Activated CD4-positive, alpha-beta T cell treated with anti-CD3 and anti-CD28 coated beads, Interleukin-2, amount 10 ng/mL, durations not matched to agents 7 days and 5 days (primary cell): ENCODE data around the gene CCDC175. TPM values are rescaled to one million over a fixed set of nuclear protein-coding genes. Genes with fewer than 3 reads are reported as not detected.

ENCODE experiments used
- CTCF ChIA-PET: fragments of 350-600 bp; sonication (Branson Sonifier 250); formaldehyde crosslinking; loops from one replicate; lab custom pipeline; 2021; ENCODE audit warnings: antibody characterized with exemption; lab: Charles Lee
- POLR2A ChIA-PET: fragments of 350-600 bp; sonication (Branson Sonifier 250); formaldehyde crosslinking; loops from one replicate; lab custom pipeline; 2021; ENCODE audit warnings: antibody characterized with exemption; lab: Charles Lee
- DNase-seq: peaks from one replicate; pipeline ENCODE4 v3.0.0-alpha.2; 2020
- H3K27ac Mint-ChIP-seq: one replicate; pipeline ENCODE4 v1.8.0; 2021; ENCODE audit warnings: mild to moderate bottlenecking, moderate library complexity, mixed read lengths
- H3K27me3 Mint-ChIP-seq: one replicate; pipeline ENCODE4 v1.8.0; 2021; ENCODE audit warnings: mixed read lengths
- H3K36me3 Mint-ChIP-seq: one replicate; pipeline ENCODE4 v1.8.0; 2021; ENCODE audit warnings: low read depth, mixed read lengths
- H3K4me1 Mint-ChIP-seq: one replicate; pipeline ENCODE4 v1.8.0; 2021; ENCODE audit warnings: mixed read lengths
- H3K4me3 Mint-ChIP-seq: one replicate; pipeline ENCODE4 v1.8.0; 2021; ENCODE audit warnings: mild to moderate bottlenecking, moderate library complexity, mixed read lengths
- H3K9me3 Mint-ChIP-seq: one replicate; pipeline ENCODE4 v1.8.0; 2021; ENCODE audit warnings: mixed read lengths
- total RNA-seq, 2 experiments: library from RNA; stranded (reverse); gene quantifications; one replicate each; pipeline ENCODE4 v1.2.3, GENCODE V29; 2021

CCDC175 gene
- not detected for total RNA-seq

DNA sequence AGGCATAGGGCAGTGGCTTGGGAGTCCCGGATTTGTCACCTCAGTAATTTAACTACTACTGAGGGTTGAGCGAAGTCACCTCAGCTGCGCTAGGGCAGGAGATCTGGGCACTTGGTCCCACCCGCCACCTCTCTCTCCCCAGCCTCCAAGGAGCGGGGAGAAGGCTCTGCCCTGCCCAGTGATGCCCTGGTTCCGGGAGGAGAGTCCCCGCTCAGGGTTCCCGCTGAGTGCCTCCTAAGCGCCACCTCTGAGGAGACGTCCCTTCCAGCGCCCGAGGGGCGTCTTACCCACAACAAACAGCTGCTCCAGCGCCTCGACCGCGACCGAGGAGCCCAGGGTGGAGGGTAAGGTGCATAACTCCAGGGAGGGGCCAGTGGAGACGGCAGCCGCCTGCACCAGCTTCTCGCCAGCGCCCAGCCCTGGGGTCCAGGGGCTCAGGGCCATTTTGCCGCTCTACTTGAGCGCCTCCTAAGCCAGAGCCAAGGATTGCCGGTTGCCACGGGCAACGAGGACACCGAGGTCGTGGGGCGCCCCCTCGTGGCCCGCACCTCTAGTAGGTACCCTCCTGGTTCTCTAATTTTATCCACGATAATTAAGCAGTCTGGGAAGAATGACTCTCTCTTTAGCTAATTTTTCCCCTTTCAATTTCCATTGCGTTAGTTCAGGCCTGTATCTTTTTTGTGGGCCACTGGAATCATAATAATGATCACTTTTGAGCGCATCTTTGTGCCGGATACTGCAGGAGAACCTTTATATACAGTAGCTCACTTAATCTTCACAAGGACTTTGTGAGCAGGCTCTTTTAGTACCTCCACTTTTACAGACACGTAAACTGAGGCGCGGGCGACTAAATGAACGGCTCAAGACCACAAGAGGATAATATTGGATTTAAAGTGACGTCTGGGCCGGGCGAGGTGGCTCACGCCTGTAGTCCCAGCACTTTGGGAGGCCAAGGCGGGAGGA is at the start of gene CCDC175:
Gene CCDC175 (minus strand): TSS at position 481 of the 963 bp plus-strand sequence. CDS start 37 bp downstream, at position 444.
- Mint-ChIP-seq H3K27ac (no peak within 1 kb of the TSS), H3K27me3 (peaks cover 19% of the 10 kb centered on the region), H3K9me3 (no peaks in the 10 kb centered on the region), H3K4me1 (peaks cover 5% of the 10 kb centered on the region), H3K36me3 (no peaks in the 10 kb centered on the region), H3K4me3 (peak within 1 kb of the TSS; percentile 52)
- DNase-seq = peak; percentile 84
- ChIA-PET POLR2A (no interaction called here), CTCF (interaction anchor here (0.7 to 1.6 kb wide), 10 partner anchors 9 to 69 kb away, joined by 3 to 11 read pairs (median 4); no protein-coding TSS in a partner anchor)

- ChIA-PET POLR2A (no interaction called here), CTCF (no interaction called here)
- H3K4me3 Mint-ChIP-seq = no peak overlapping the region
- no peaks in the 10 kb centered on the region for H3K4me1 Mint-ChIP-seq
- H3K36me3 Mint-ChIP-seq = no peaks in the 10 kb centered on the region
- H3K27ac Mint-ChIP-seq = no peak overlapping the region
- no peak for DNase-seq
- H3K9me3 Mint-ChIP-seq = no peaks in the 10 kb centered on the region
- H3K27me3 Mint-ChIP-seq = peaks cover 10% of the 10 kb centered on the region
These were observed 46.0 kb upstream of the CCDC175 start for GRCh38 chr14:59622631-59623030.

DNA sequence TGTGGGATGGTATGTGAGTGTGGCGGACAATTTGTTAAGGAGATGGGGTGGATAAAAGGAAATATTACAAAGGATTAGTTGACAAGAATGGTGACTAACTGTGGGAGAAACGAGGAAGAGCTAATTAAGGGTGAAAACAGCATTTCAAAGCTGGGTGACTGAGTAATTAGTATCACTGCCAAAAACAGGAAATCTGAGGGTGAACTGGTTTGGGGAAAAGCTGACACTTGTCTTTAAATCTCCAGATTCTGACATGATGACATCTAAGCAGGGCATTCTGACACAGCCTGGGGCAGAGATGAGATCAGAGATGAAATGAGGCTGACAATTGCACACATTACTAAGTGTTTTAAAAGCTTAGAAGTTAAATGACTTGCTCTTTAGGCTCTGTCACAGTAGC is 42.4 kb upstream of the CCDC175 start:
- DNase-seq = no peak
- Mint-ChIP-seq H3K4me1 (no peaks in the 10 kb centered on the region), H3K27ac (no peak overlapping the region), H3K4me3 (no peak overlapping the region), H3K36me3 (no peaks in the 10 kb centered on the region), H3K27me3 (peaks cover 7% of the 10 kb centered on the region), H3K9me3 (no peaks in the 10 kb centered on the region)
- CTCF ChIA-PET = no interaction called here
- POLR2A ChIA-PET = no interaction called here

DNA sequence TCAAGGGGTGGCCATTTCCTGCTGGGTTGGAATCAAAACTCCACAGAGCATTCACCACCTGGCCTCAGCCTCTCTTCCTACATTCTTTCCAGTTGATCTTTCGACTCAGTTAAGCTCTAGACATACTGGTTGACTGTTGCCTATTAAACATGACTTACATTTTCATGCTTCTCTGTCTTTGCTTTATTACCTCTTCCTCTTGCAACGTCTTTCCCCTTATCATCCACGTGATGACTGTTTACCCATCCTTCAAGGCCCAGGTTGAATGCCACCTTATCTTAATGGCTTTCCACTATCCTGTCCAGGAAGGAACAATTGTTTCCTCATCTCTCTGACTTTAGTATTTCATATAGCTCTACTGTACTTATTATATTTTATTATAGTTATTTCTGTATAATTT is 24.4 kb upstream of the CCDC175 start:
- Mint-ChIP-seq H3K27me3 (peaks cover 13% of the 10 kb centered on the region), H3K36me3 (no peaks in the 10 kb centered on the region), H3K4me3 (no peak overlapping the region), H3K9me3 (no peaks in the 10 kb centered on the region), H3K27ac (no peak overlapping the region), H3K4me1 (no peaks in the 10 kb centered on the region)
- no peak for DNase-seq
- ChIA-PET POLR2A (no interaction called here), CTCF (interaction anchor here (0.6 kb wide), 1 partner anchor 181 kb away, joined by 3 read pairs; no protein-coding TSS in a partner anchor)

DNA sequence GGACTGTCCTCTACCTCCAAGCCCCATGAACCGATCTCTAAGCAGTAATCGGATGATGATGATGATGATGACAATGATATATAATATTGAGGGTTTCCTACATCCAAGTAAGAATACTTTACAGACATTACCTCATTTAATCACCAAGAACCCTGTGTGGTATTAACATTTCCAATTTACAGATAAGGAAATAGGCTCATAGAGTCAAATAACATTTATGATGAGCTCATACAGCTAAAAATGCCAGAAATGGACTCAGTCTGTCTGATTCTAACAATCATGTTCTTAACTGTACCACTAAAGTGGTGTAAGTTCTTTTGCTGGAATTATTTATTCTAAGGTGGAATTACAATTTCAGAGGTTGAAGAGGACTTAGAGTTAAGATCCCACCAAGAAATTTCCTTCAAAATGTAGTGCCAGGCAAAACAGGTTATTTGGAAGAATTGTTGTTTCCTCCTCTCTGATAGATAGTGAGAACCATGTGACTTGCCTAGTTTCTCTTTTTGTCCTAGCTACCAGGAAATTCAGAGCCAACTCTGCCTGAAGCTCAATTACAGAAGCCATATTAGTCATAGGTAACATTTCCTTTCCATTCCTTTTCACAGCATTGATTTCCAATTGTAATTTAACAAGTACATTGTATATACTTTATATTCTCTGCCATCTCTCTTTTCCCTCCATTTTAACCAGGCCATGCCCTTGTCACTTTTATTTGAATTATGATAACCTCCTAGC is 23.8 kb upstream of the CCDC175 start:
- DNase-seq = no peak
- ChIA-PET POLR2A (no interaction called here), CTCF (interaction anchor here (0.8 kb wide), 1 partner anchor 8 kb away, joined by 3 read pairs; no protein-coding TSS in a partner anchor)
- Mint-ChIP-seq H3K9me3 (no peaks in the 10 kb centered on the region), H3K4me3 (no peak overlapping the region), H3K27me3 (peaks cover 12% of the 10 kb centered on the region), H3K4me1 (no peaks in the 10 kb centered on the region), H3K27ac (no peak overlapping the region), H3K36me3 (no peaks in the 10 kb centered on the region)

GRCh38 chr14:59595071-59595470 is 18.5 kb upstream of the CCDC175 start:
- Mint-ChIP-seq H3K4me3 (no peak overlapping the region), H3K36me3 (no peaks in the 10 kb centered on the region), H3K27ac (no peak overlapping the region), H3K9me3 (peaks cover 5% of the 10 kb centered on the region), H3K4me1 (no peaks in the 10 kb centered on the region), H3K27me3 (peaks cover 9% of the 10 kb centered on the region)
- ChIA-PET POLR2A (no interaction called here), CTCF (no interaction called here)
- no peak for DNase-seq

GRCh38 chr14:59591641-59592370 is 15.2 kb upstream of the CCDC175 start:
- ChIA-PET CTCF (interaction anchor here (1.2 kb wide), 1 partner anchor 8 kb away, joined by 3 read pairs; no protein-coding TSS in a partner anchor), POLR2A (no interaction called here)
- Mint-ChIP-seq H3K4me3 (no peak overlapping the region), H3K9me3 (peaks cover 5% of the 10 kb centered on the region), H3K27me3 (peaks cover 1% of the 10 kb centered on the region), H3K27ac (no peak overlapping the region), H3K36me3 (no peaks in the 10 kb centered on the region), H3K4me1 (peaks cover 4% of the 10 kb centered on the region)
- DNase-seq = no peak

GRCh38 chr14:59588101-59588500 is 11.5 kb upstream of the CCDC175 start:
- CTCF ChIA-PET = no interaction called here

DNA sequence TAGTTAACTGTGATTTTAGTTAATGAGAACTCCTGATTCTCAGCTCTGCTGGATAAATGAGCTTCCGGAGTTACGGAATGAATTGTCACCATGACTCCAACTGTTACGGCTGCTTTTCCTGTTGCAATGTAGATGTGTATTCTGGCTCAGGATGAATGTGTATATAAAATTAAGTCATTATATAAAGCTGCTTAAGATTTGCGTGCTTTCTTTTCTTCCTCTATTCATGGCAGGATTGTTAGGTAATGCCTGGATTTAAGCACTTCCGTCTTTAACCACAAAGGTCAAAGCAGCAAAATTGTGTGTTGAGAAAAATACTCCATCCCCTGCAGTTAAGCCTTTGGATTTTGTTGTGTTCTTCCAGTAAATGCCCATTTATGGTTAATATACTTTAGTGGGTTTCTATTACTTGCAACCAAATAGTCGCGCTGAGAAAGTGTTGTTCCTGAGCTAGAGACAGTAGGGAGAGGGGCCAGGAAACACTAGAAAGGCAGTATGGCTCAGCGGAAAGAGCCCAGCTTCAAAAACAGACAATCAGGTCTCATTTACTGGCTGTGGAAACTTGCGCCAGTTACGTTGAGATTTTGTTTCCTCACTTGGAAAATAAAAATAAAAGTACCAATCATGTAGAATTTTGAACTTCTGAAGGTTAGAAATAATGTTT is 9.4 kb upstream of the CCDC175 start:
- Mint-ChIP-seq H3K4me3 (peak overlapping the region; percentile 47), H3K9me3 (no peaks in the 10 kb centered on the region), H3K27ac (peak overlapping the region; percentile 47), H3K27me3 (no peaks in the 10 kb centered on the region), H3K4me1 (peaks cover 16% of the 10 kb centered on the region), H3K36me3 (no peaks in the 10 kb centered on the region)
- ChIA-PET POLR2A (no interaction called here), CTCF (interaction anchor here (1.0 kb wide), 1 partner anchor 9 kb away, joined by 3 read pairs; no protein-coding TSS in a partner anchor)
- DNase-seq = no peak

More at GRCh38 chr14:59588101-59588500, 11.5 kb upstream of the CCDC175 start:
- Mint-ChIP-seq H3K4me1 (peaks cover 16% of the 10 kb centered on the region), H3K27me3 (no peaks in the 10 kb centered on the region), H3K27ac (no peak overlapping the region), H3K36me3 (no peaks in the 10 kb centered on the region), H3K4me3 (no peak overlapping the region), H3K9me3 (peaks cover 5% of the 10 kb centered on the region)
- POLR2A ChIA-PET = no interaction called here
- no peak for DNase-seq

DNA sequence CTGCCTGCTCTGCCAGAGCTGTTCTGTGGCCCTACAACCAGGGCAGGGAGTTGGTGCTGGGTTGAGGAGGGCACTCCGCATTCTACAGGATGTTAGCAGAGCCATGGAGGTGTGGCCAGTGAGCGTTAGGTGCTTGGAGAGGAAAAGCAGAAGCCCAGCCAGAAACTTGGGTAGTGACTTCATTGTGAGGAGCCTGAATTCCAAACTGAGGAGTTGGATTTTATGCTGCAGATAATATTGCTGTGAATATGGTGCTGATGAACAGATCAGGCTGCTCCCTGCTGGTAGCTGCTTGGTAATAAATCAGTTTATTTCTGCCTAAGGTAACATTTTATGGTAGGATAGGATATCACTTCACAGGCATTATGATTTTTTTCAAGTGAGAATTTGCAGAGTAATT is 7.1 kb upstream of the CCDC175 start:
- no peaks in the 10 kb centered on the region for H3K9me3 Mint-ChIP-seq
- no peak overlapping the region for H3K4me3 Mint-ChIP-seq
- no peak overlapping the region for H3K27ac Mint-ChIP-seq
- DNase-seq = no peak
- CTCF ChIA-PET = no interaction called here
- no peaks in the 10 kb centered on the region for H3K27me3 Mint-ChIP-seq
- POLR2A ChIA-PET = no interaction called here
- peaks cover 16% of the 10 kb centered on the region for H3K4me1 Mint-ChIP-seq
- no peaks in the 10 kb centered on the region for H3K36me3 Mint-ChIP-seq

DNA sequence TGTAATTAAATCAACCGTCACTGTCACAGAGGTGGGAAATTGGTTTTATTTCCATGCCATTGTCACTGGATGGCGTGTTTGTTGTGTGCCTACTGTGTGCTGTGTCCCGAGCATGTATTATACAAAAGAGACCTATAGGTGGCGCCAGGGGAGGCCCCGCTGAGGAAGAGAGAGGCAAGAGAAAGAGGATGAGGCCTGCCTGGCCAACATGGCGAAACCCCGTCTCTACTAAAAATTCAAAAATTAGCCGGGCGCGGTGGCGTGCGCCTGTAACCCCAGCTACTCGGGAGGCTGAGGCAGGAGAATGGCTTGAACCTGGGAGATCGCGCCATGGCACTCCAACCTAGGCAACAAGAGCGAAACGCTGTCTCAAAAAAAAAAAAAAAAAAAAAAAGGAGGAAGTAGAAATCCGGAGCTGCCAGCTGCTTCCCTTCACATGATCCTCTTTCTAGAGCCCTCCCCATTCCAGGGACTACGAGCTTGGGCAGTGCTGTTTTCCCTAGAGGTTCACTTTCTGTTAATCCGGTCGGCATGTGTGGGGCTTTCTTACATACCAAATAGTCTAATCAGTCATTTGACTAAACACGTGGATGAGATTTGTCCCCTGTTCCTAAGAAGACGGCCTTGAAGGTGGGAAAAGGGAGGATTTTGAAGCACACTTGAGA is 6.4 kb upstream of the CCDC175 start:
- POLR2A ChIA-PET = no interaction called here
- CTCF ChIA-PET = interaction anchor here (0.7 kb wide), 1 partner anchor 375 kb away, joined by 4 read pairs; no protein-coding TSS in a partner anchor
- Mint-ChIP-seq H3K4me1 (peaks cover 16% of the 10 kb centered on the region), H3K9me3 (no peaks in the 10 kb centered on the region), H3K4me3 (no peak overlapping the region), H3K27me3 (no peaks in the 10 kb centered on the region), H3K36me3 (no peaks in the 10 kb centered on the region), H3K27ac (no peak overlapping the region)
- DNase-seq = no peak
